Kidney (tissue), 14 donors: Measurements from ENCODE around the gene GBE1. TPM values are rescaled to one million over a fixed set of nuclear protein-coding genes. Genes with fewer than 3 reads are reported as not detected.
A peak's percentile ranks its signal among the peaks of the same experiment; 100 is the strongest.

Source experiments
- DNase-seq, 5 donors: peaks; one replicate each; pipeline ENCODE4 v3.0.0-alpha.2; 2013 to 2020
- FAIRE-seq: peaks from 2 replicates; lab custom pipeline; 2012; peaks lifted over from hg19 to GRCh38; lab: Jason Lieb, UNC
- H3K27ac ChIP-seq, 2 donors: one replicate each; pipeline ENCODE4 v1.7.0; 2013; ENCODE audit warnings: low read depth in 2 of 2, low read length in 2 of 2, inconsistent platforms in 1 of 2
- H3K27me3 ChIP-seq: one replicate; pipeline ENCODE4 v1.7.1; 2013; ENCODE audit warnings: low read length, inconsistent platforms; ENCODE audit not compliant: control insufficient read depth, insufficient read depth
- H3K36me3 ChIP-seq, 3 donors: one replicate each; pipeline versions ENCODE4 v1.7.0 to v1.7.1; 2013; ENCODE audit warnings: low read length in 3 of 3, control low read depth in 1 of 3, inconsistent platforms in 1 of 3; ENCODE audit not compliant: insufficient read depth in 3 of 3, control insufficient read depth in 2 of 3
- H3K4me1 ChIP-seq, 3 donors: one replicate each; pipeline versions ENCODE4 v1.7.0 to v1.7.1; 2013; ENCODE audit warnings: low read length in 3 of 3, inconsistent platforms in 1 of 3, low read depth in 1 of 3; ENCODE audit not compliant: control insufficient read depth in 2 of 3, insufficient read depth in 2 of 3
- H3K4me3 ChIP-seq, 3 donors: one replicate each; pipeline versions ENCODE4 v1.7.0 to v1.8.1; 2013; ENCODE audit warnings: low read length in 3 of 3, control low read depth in 1 of 3, inconsistent platforms in 1 of 3
- H3K9ac ChIP-seq, 3 donors: one replicate each; pipeline versions ENCODE4 v1.7.0 to v1.7.1; 2013; ENCODE audit warnings: low read length in 3 of 3, control low read depth in 1 of 3, inconsistent platforms in 1 of 3
- H3K9me3 ChIP-seq, 3 donors: one replicate each; pipeline versions ENCODE4 v1.7.0 to v1.7.1; 2013; ENCODE audit warnings: low read length in 3 of 3, control low read depth in 1 of 3, inconsistent platforms in 1 of 3; ENCODE audit not compliant: control insufficient read depth in 2 of 3, insufficient read depth in 1 of 3
- intact Hi-C: fragments of 100-400 bp; cut with DNase I; formaldehyde crosslinking; loops from one replicate; pipeline ENCODE4 v1.11.1; 2022
- polyA plus RNA-seq: library from polyadenylated mRNA; stranded (reverse); fragments of 350-450 nt; fragmentation: Illumina TruSeq; extraction: RNeasy Lipid Tissue Mini Kit (QIAGEN cat#74804); gene quantifications from one replicate; pipeline ENCODE4 v1.2.3, GENCODE V29; 2014; ENCODE audit warnings: low read depth, low replicate concordance; ENCODE audit not compliant: insufficient read depth
- total RNA-seq: library from RNA; stranded (reverse); fragmentation: NEBNext Ultra II Directional; extraction: Animal tissue kit (Norgen Biotek cat#: 25700); gene quantifications from one replicate; pipeline ENCODE4 v1.2.1, GENCODE V29; 2021
- TF ChIP-seq, protein P1 (sequence below): IDR thresholded peaks from 3 replicates; pipeline ENCODE4 v1.5.1; 2012; ENCODE audit warnings: mild to moderate bottlenecking, moderate library complexity, borderline replicate concordance; ENCODE audit not compliant: insufficient read depth; ENCODE audit errors: extremely low read depth
- donor health status: control.
- donor health status: control.
- donor health status: control.
- donor health status: control.
- donor health status: control.
- donor health status: DM: yes; HTN: yes; CAD: no.
- donor health status: Normal renal cell carcinoma (clear cell type).

Gene GBE1
- total and polyA plus RNA-seq, 2 donors from 2014 or later, result 29.3 to 36.2 TPM

DNA sequence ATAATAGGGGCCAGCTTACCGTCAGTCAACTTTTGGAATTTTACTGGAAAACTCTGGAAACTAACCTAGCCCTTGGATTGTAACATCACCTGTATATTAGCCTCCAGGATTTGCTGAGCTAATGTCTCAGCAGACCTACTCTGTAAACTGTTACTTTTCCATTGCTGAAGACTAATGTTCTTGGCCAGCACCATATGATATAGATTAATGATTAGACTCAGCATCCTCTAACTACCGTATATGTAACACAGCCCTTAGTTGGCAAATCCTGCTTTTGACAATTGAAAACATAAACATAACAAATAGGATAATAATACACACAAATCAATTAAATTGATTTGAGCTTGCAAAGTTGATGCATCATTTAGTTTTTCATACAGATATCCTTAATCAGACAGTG, 26.6 kb upstream of the GBE1 start:
- no peak for FAIRE-seq
- TF ChIP-seq, protein P1, sequence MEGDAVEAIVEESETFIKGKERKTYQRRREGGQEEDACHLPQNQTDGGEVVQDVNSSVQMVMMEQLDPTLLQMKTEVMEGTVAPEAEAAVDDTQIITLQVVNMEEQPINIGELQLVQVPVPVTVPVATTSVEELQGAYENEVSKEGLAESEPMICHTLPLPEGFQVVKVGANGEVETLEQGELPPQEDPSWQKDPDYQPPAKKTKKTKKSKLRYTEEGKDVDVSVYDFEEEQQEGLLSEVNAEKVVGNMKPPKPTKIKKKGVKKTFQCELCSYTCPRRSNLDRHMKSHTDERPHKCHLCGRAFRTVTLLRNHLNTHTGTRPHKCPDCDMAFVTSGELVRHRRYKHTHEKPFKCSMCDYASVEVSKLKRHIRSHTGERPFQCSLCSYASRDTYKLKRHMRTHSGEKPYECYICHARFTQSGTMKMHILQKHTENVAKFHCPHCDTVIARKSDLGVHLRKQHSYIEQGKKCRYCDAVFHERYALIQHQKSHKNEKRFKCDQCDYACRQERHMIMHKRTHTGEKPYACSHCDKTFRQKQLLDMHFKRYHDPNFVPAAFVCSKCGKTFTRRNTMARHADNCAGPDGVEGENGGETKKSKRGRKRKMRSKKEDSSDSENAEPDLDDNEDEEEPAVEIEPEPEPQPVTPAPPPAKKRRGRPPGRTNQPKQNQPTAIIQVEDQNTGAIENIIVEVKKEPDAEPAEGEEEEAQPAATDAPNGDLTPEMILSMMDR, result no peak
- no peaks in the 10 kb centered on the region for H3K27me3 ChIP-seq
- H3K4me3 ChIP-seq, result no peak overlapping the region
- intact Hi-C loops, result no loop called here
- DNase-seq, result no peak
- H3K4me1 ChIP-seq, result no peaks in the 10 kb centered on the region
- H3K36me3 ChIP-seq, result no peaks in the 10 kb centered on the region
- no peak overlapping the region for H3K9ac ChIP-seq
- H3K9me3 ChIP-seq, result no peaks in the 10 kb centered on the region
- H3K27ac ChIP-seq, result no peak overlapping the region

DNA sequence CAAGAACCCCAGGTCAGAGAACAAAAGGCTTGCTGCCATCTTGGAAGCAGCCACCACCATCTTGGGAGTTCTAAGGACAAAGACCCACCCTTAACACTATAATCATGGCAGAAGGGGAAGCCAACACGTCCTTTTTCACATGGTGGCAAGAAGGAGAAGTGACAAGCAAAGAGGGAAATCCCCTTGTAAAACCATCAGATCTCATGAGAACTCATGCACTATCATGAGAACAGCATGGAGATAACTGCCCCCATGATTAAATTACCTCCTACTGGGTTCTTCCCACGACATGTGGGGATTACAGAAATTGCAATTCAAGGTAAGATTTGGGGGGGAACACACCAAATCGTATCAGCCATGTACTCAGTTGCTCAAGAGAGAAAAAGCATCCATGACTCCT, 21.1 kb upstream of the GBE1 start:
- no peak for DNase-seq
- H3K9me3 ChIP-seq, result no peaks in the 10 kb centered on the region

DNA sequence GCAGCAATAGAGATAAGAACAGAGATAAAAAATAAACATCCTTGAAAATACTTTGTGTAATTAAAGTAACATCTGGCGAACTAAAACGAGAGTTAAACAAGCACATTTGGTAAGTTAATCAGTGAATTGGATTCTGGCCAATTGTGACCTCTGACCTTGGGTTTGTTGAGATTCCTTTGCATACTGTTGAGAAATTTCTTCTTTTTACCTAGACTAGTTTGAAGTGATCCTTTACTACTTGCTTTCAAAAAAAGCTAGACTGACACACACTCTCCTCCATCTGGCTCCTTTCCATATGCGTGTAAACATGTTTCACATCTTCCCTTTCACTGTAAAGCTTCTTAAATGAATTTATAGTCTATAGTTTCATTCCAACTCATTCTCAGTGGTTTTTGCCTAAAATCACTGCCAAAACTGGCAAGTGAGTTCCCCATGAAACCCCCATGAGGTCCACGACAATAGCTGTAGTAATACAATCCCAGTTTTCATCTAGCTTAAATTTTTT, 17.3 kb upstream of the GBE1 start:
- DNase-seq, result peak in 1 of 5 donors; percentile 18
- Histone ChIP-seq H3K4me3 (no peak overlapping the region), H3K9me3 (no peaks in the 10 kb centered on the region), H3K27me3 (no peaks in the 10 kb centered on the region), H3K4me1 (no peaks in the 10 kb centered on the region), H3K27ac (no peak overlapping the region), H3K36me3 (no peaks in the 10 kb centered on the region), H3K9ac (no peak overlapping the region)
- FAIRE-seq, result no peak
- TF ChIP-seq, protein P1, result no peak
- intact Hi-C loops, result no loop called here

More for the DNA sequence above, 21.1 kb upstream of the GBE1 start:
- Histone ChIP-seq H3K4me3 (no peak overlapping the region), H3K27me3 (no peaks in the 10 kb centered on the region), H3K36me3 (no peaks in the 10 kb centered on the region), H3K27ac (no peak overlapping the region), H3K9ac (no peak overlapping the region), H3K4me1 (no peaks in the 10 kb centered on the region)
- FAIRE-seq, result no peak
- TF ChIP-seq, protein P1, result no peak
- intact Hi-C loops, result no loop called here

DNA sequence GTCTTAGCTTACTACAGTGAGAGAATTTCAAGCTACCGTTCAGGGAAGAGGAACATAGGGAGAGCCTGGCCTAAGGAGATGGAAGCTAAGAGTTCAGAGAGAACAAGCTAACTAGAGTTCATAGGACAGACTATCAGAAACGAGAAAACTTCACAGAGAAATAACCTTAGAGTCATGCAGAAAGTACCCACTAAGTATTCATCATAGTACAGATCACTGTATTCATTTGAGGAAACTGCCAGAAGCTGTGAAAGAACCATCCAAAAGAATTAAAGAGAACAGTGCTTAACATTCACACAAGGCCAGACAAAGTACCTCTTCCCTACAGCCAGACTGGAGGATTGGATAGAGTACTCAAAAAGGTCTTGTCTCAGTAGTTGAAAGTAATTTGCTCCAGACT, 15.2 kb upstream of the GBE1 start:
- H3K9me3 ChIP-seq, result no peaks in the 10 kb centered on the region
- no peaks in the 10 kb centered on the region for H3K36me3 ChIP-seq
- no peak overlapping the region for H3K9ac ChIP-seq
- FAIRE-seq (no peak), DNase-seq (no peak)
- no peak overlapping the region for H3K4me3 ChIP-seq
- TF ChIP-seq, protein P1, result no peak
- H3K4me1 ChIP-seq, result no peaks in the 10 kb centered on the region
- no peak overlapping the region for H3K27ac ChIP-seq
- H3K27me3 ChIP-seq, result no peaks in the 10 kb centered on the region
- intact Hi-C loops, result no loop called here
